B cell (primary cell): Measurements from ENCODE around the gene SDK1.

Source experiments
- EZH2 ChIP-seq: IDR thresholded peaks from 2 replicates; pipeline ENCODE4 v1.6.1; 2012; ENCODE audit warnings: borderline replicate concordance, low read depth, mild to moderate bottlenecking, moderate library complexity, low read length; ENCODE audit not compliant: insufficient read depth, poor library complexity, severe bottlenecking
- TF ChIP-seq, protein P1 (sequence below): fragments of 200-600 bp; IDR thresholded peaks from one replicate; pipeline ENCODE4 v1.8.0; 2022; ENCODE audit warnings: antibody characterized with exemption, mild to moderate bottlenecking

DNA sequence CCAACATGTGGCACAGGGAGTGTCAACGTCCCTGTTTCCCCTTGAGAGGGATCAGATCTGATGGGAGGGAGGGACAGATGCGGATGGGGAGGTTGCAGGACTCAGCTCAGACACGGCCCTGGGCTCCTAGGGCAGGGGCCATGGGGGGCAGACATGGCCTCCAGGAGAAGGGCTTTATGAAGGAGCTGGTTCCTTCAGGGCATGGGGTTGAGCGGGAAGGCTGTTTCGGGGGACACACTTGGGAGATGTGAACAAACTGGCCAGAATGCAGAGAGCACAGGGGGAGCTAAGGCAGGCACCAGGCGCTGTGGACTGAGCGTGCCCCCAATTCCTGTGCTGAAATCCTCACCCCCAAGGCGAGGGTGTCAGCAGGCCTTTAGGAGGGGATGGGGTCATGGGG is 799.1 kb downstream of the SDK1 start:
- TF ChIP-seq, protein P1, sequence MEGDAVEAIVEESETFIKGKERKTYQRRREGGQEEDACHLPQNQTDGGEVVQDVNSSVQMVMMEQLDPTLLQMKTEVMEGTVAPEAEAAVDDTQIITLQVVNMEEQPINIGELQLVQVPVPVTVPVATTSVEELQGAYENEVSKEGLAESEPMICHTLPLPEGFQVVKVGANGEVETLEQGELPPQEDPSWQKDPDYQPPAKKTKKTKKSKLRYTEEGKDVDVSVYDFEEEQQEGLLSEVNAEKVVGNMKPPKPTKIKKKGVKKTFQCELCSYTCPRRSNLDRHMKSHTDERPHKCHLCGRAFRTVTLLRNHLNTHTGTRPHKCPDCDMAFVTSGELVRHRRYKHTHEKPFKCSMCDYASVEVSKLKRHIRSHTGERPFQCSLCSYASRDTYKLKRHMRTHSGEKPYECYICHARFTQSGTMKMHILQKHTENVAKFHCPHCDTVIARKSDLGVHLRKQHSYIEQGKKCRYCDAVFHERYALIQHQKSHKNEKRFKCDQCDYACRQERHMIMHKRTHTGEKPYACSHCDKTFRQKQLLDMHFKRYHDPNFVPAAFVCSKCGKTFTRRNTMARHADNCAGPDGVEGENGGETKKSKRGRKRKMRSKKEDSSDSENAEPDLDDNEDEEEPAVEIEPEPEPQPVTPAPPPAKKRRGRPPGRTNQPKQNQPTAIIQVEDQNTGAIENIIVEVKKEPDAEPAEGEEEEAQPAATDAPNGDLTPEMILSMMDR: no peak
- TF ChIP-seq EZH2: no peak
